Epithelial cell of prostate (primary cell): ENCODE results near the gene ZNF700.
A peak's percentile ranks its signal among the peaks of the same experiment; 100 is the strongest.
"Not testable (repeated sequence)": the region's sequence is repeated elsewhere in the genome, so short reads cannot be mapped to it uniquely, and the experiment has no call there.

Experiments
- DNase-seq: peaks from one replicate; pipeline ENCODE4 v3.0.0-alpha.2; 2011; ENCODE audit warnings: low read depth, low spot score
- H3K27ac ChIP-seq: fragments of 450-650 bp; 2 replicates; pipeline ENCODE4 v1.5.1; 2017; ENCODE audit warnings: mild to moderate bottlenecking

ZNF700 gene

GRCh38 chr19:11935829-11936228 lies 10.9 kb downstream of the ZNF700 start:
- not testable (repeated sequence) for H3K27ac ChIP-seq, DNase-seq

GRCh38 chr19:11938383-11938782 lies 13.5 kb downstream of the ZNF700 start:
- not testable (repeated sequence) for H3K27ac ChIP-seq, DNase-seq

- not testable (repeated sequence) for H3K27ac ChIP-seq, DNase-seq
These were observed 16.5 kb downstream of the ZNF700 start for GRCh38 chr19:11941361-11941887.

- no peak overlapping the region for H3K27ac ChIP-seq
- DNase-seq: no peak
These were observed 17.3 kb downstream of the ZNF700 start for GRCh38 chr19:11942008-11942842.

- H3K27ac ChIP-seq: no peak overlapping the region
These were observed 17.9 kb downstream of the ZNF700 start for GRCh38 chr19:11942843-11943108.

GRCh38 chr19:11944656-11945055 lies 19.7 kb downstream of the ZNF700 start:
- H3K27ac ChIP-seq: no peak overlapping the region
- no peak for DNase-seq

More at GRCh38 chr19:11942843-11943108, 17.9 kb downstream of the ZNF700 start:
- no peak for DNase-seq

- no peak for DNase-seq
- H3K27ac ChIP-seq: no peak overlapping the region
These were observed 23.7 kb downstream of the ZNF700 start for GRCh38 chr19:11948646-11949045.

GRCh38 chr19:11949201-11949600 lies 24.3 kb downstream of the ZNF700 start:
- no peak for DNase-seq
- H3K27ac ChIP-seq: no peak overlapping the region

- not testable (repeated sequence) for H3K27ac ChIP-seq, DNase-seq
These were observed 24.7 kb downstream of the ZNF700 start for GRCh38 chr19:11949614-11950080.

- H3K27ac ChIP-seq: no peak overlapping the region
- no peak for DNase-seq
These were observed 25.4 kb downstream of the ZNF700 start for GRCh38 chr19:11950312-11950711.

GRCh38 chr19:11963566-11964355 lies 38.9 kb downstream of the ZNF700 start:
- DNase-seq: no peak
- no peak overlapping the region for H3K27ac ChIP-seq

GRCh38 chr19:11964496-11964857 lies 39.6 kb downstream of the ZNF700 start:
- peak overlapping the region; percentile 61 for H3K27ac ChIP-seq
- no peak for DNase-seq

GRCh38 chr19:11964858-11965645 lies 40.1 kb downstream of the ZNF700 start, which contains the start of gene ZNF763:
ZNF763 (plus strand) TSS chr19:11965040; CDS start chr19:11965209, 169 bp downstream.
- H3K27ac ChIP-seq: peak within 1 kb of the TSS; percentile 61
- DNase-seq: no peak

- H3K27ac ChIP-seq: no peak overlapping the region
- no peak for DNase-seq
These were observed 45.3 kb downstream of the ZNF700 start for GRCh38 chr19:11970174-11970573.

GRCh38 chr19:11971041-11971440 lies 46.1 kb downstream of the ZNF700 start:
- no peak for DNase-seq
- H3K27ac ChIP-seq: no peak overlapping the region

GRCh38 chr19:11973019-11973810 lies 48.3 kb downstream of the ZNF700 start:
- no peak for DNase-seq
- H3K27ac ChIP-seq: no peak overlapping the region

GRCh38 chr19:11978492-11979100 lies 53.7 kb downstream of the ZNF700 start:
- DNase-seq: no peak
- H3K27ac ChIP-seq: no peak overlapping the region

- no peak overlapping the region for H3K27ac ChIP-seq
- DNase-seq: no peak
These were observed 54.6 kb downstream of the ZNF700 start for GRCh38 chr19:11979527-11979926.

GRCh38 chr19:11982526-11982925 lies 57.6 kb downstream of the ZNF700 start:
- peak overlapping the region; percentile 43 for H3K27ac ChIP-seq
- DNase-seq: no peak
